IMR-90 (cell line): Measurements from ENCODE around the gene RAD51B. TPM values are rescaled to one million over a fixed set of nuclear protein-coding genes. Genes with fewer than 3 reads are reported as not detected.

Experiments
- ATAC-seq: fragments of 200-7000 bp; cut with Tn5 transposase; 2 replicates; pipeline ENCODE4 v1.9.1; 2020; ENCODE audit warnings: low read depth, mild to moderate bottlenecking, moderate library complexity
- BruUV-seq: library from RNA; stranded (reverse); fragments of 400-500 nt; replicated peaks from 2 replicates; lab custom pipeline; 2021; lab: Mats Ljungman, UMichigan
- CTCF ChIA-PET: fragments of 300-600 bp; formaldehyde crosslinking; extraction: SDS; loops from one replicate; lab custom pipeline; 2021; ENCODE audit warnings: antibody characterized with exemption; lab: Yijun Ruan, JAX
- POLR2A ChIA-PET: fragments of 300-600 bp; sonication (Branson Sonifier 250); formaldehyde crosslinking; loops from one replicate; lab custom pipeline; 2022; ENCODE audit warnings: antibody characterized with exemption; ENCODE audit not compliant: unreplicated experiment; lab: Charles Lee
- DNase-seq: peaks from one replicate; pipeline ENCODE4 v3.0.0; 2013
- H2AFZ ChIP-seq: replicated peaks from 2 replicates; pipeline ENCODE3; 2013; ENCODE audit warnings: low read length, mild to moderate bottlenecking; ENCODE audit not compliant: poor library complexity
- H2AK5ac ChIP-seq: 2 replicates; pipeline ENCODE4 v1.6.1; 2013; ENCODE audit warnings: low read depth, low read length, inconsistent platforms
- H2AK9ac ChIP-seq: replicated peaks from 2 replicates; pipeline ENCODE3; 2013; ENCODE audit warnings: mild to moderate bottlenecking, low read depth, low read length, moderate library complexity; ENCODE audit not compliant: poor library complexity
- H2BK120ac ChIP-seq: 2 replicates; pipeline ENCODE4 v1.6.1; 2013; ENCODE audit warnings: low read depth, low read length, inconsistent platforms
- H2BK15ac ChIP-seq: 3 replicates; pipeline ENCODE4 v1.6.1; 2013; ENCODE audit warnings: low read depth, low read length, inconsistent platforms
- H2BK20ac ChIP-seq: 2 replicates; pipeline ENCODE4 v1.6.1; 2013; ENCODE audit warnings: low read depth, mild to moderate bottlenecking, inconsistent platforms, low read length, moderate library complexity
- H2BK5ac ChIP-seq: 2 replicates; pipeline ENCODE4 v1.6.1; 2013; ENCODE audit warnings: mild to moderate bottlenecking, low read depth, low read length, inconsistent platforms; ENCODE audit not compliant: poor library complexity, severe bottlenecking
- H3K14ac ChIP-seq: replicated peaks from 2 replicates; pipeline ENCODE4 v1.6.1; 2013; ENCODE audit warnings: low read depth, low read length, inconsistent platforms
- H3K18ac ChIP-seq: 2 replicates; pipeline ENCODE4 v1.6.1; 2013; ENCODE audit warnings: low read depth, low read length, control low read depth
- H3K23ac ChIP-seq: 2 replicates; pipeline ENCODE4 v1.6.1; 2013; ENCODE audit warnings: low read depth, low read length, inconsistent platforms
- H3K27ac ChIP-seq: 2 replicates; pipeline ENCODE4 v1.5.1; 2013; ENCODE audit warnings: mild to moderate bottlenecking, control low read depth, low read length; ENCODE audit not compliant: insufficient read depth
- H3K27me3 ChIP-seq: 2 replicates; pipeline ENCODE4 v1.6.1; 2013; ENCODE audit warnings: low read length; ENCODE audit not compliant: control insufficient read depth, insufficient read depth
- H3K36me3 ChIP-seq: 2 replicates; pipeline ENCODE4 v1.6.1; 2013; ENCODE audit warnings: low read length, mixed read lengths; ENCODE audit not compliant: control insufficient read depth, insufficient read depth
- H3K4ac ChIP-seq: 2 replicates; pipeline ENCODE4 v1.6.1; 2013; ENCODE audit warnings: low read depth, low read length, inconsistent platforms
- H3K4me1 ChIP-seq: 2 replicates; pipeline ENCODE4 v1.6.1; 2013; ENCODE audit warnings: low read length, mixed read lengths; ENCODE audit not compliant: control insufficient read depth, insufficient read depth
- H3K4me2 ChIP-seq: 2 replicates; pipeline ENCODE4 v1.6.1; 2013; ENCODE audit warnings: low read depth, mild to moderate bottlenecking, control low read depth, low read length, moderate library complexity
- H3K4me3 ChIP-seq: 2 replicates; pipeline ENCODE4 v1.5.1; 2013; ENCODE audit warnings: low read depth, mild to moderate bottlenecking, control low read depth, low read length, moderate library complexity; ENCODE audit not compliant: insufficient read depth
- H3K56ac ChIP-seq: 2 replicates; pipeline ENCODE4 v1.6.1; 2013; ENCODE audit warnings: low read length, inconsistent platforms; ENCODE audit not compliant: insufficient read depth; ENCODE audit errors: extremely low read depth
- H3K79me1 ChIP-seq, 2 experiments: 2 replicates each; pipeline ENCODE4 v1.6.1; 2013; ENCODE audit warnings: low read length in 2 of 2, inconsistent platforms in 1 of 2, low read depth in 1 of 2
- H3K9ac ChIP-seq: 2 replicates; pipeline ENCODE4 v1.6.1; 2013; ENCODE audit warnings: low read depth, low read length, control low read depth
- H3K9me1 ChIP-seq: 2 replicates; pipeline ENCODE4 v1.6.1; 2013; ENCODE audit warnings: low read length, inconsistent platforms; ENCODE audit not compliant: insufficient read depth
- H3K9me3 ChIP-seq: 2 replicates; pipeline ENCODE4 v1.6.1; 2013; ENCODE audit warnings: low read length; ENCODE audit not compliant: control insufficient read depth, insufficient read depth
- H4K20me1 ChIP-seq: 2 replicates; pipeline ENCODE4 v1.6.1; 2013; ENCODE audit warnings: low read length, inconsistent platforms; ENCODE audit not compliant: insufficient read depth
- H4K5ac ChIP-seq: 2 replicates; pipeline ENCODE4 v1.6.1; 2013; ENCODE audit warnings: mild to moderate bottlenecking, low read depth, low read length, control low read depth
- H4K8ac ChIP-seq, 2 experiments: 2 replicates each; pipeline ENCODE4 v1.6.1; 2013; ENCODE audit warnings: low read depth in 2 of 2, low read length in 2 of 2, control low read depth in 1 of 2, inconsistent platforms in 1 of 2
- H4K91ac ChIP-seq: 2 replicates; pipeline ENCODE4 v1.6.1; 2013; ENCODE audit warnings: low read depth, low read length, inconsistent platforms; ENCODE audit not compliant: insufficient read depth
- BHLHE40 ChIP-seq: fragments of 150-350 bp; IDR thresholded peaks from 2 replicates; pipeline ENCODE4 v1.6.1; 2016; ENCODE audit warnings: mild to moderate bottlenecking, low read depth, low read length
- FOS ChIP-seq: fragments of 150-350 bp; IDR thresholded peaks from 2 replicates; pipeline ENCODE4 v1.6.1; 2016; ENCODE audit warnings: low read depth, low read length
- MAFK ChIP-seq: IDR thresholded peaks from 2 replicates; pipeline ENCODE4 v1.6.1; 2012; ENCODE audit warnings: low read depth, low read length, improper control_type of control experiment
- MAZ ChIP-seq: IDR thresholded peaks from 2 replicates; pipeline ENCODE4 v1.6.1; 2012; ENCODE audit warnings: low read depth, mild to moderate bottlenecking, low read length, improper control_type of control experiment, moderate library complexity, borderline replicate concordance
- MXI1 ChIP-seq: IDR thresholded peaks from 2 replicates; pipeline ENCODE4 v1.6.1; 2012; ENCODE audit warnings: low read depth, mild to moderate bottlenecking, low read length, moderate library complexity, borderline replicate concordance
- POLR2A ChIP-seq: IDR thresholded peaks from 2 replicates; pipeline ENCODE4 v1.6.1; 2012; ENCODE audit warnings: mild to moderate bottlenecking, low read depth, low read length
- RAD21 ChIP-seq: IDR thresholded peaks from 2 replicates; pipeline ENCODE4 v1.6.1; 2012; ENCODE audit warnings: low read length, improper control_type of control experiment
- RCOR1 ChIP-seq: IDR thresholded peaks from 2 replicates; pipeline ENCODE4 v1.6.1; 2012; ENCODE audit warnings: mild to moderate bottlenecking, low read length, improper control_type of control experiment; ENCODE audit not compliant: insufficient replicate concordance
- SMC3 ChIP-seq: fragments of 150-350 bp; IDR thresholded peaks from 2 replicates; pipeline ENCODE4 v1.6.1; 2016; ENCODE audit warnings: low read depth, mild to moderate bottlenecking, antibody characterized with exemption, low read length, moderate library complexity
- WGBS, 2 experiments: methylation state at CpG; one replicate each; pipeline versions ENCODE4 v1.1.5 to v1.1.7; 2013; ENCODE audit warnings: missing lambda C conversion rate in 2 of 2; ENCODE audit not compliant: insufficient read length in 1 of 2; ENCODE audit errors: extremely low coverage in 2 of 2; 5-methylcytosine and 5-hydroxymethylcytosine counted together
- dilution Hi-C: fragments of 300-500 bp; cut with HindIII; formaldehyde crosslinking; loops from one replicate; pipeline ENCODE4 v1.14.3; 2018; ENCODE audit warnings: low sequenced_read_pairs; ENCODE audit not compliant: unreplicated experiment
- in situ Hi-C: fragments of 300-500 bp; cut with MboI; formaldehyde crosslinking; loops from 3 replicates; pipeline ENCODE4 v1.14.3; 2019; ENCODE audit warnings: low sequenced_read_pairs, inconsistent platforms, mixed read lengths
- intact Hi-C: fragments of 100-400 bp; cut with micrococcal nuclease; formaldehyde crosslinking; loops from 2 replicates; pipeline ENCODE4 v1.10.0; 2022
- polyA plus RNA-seq, 3 experiments: library from polyadenylated mRNA; depleted of rRNA; stranded (reverse); fragments of >200 nt; gene quantifications; 2 replicates each; pipeline ENCODE4 v1.2.3, GENCODE V29; 2012; ENCODE audit warnings: low replicate concordance in 1 of 3
- total RNA-seq: library from RNA; depleted of rRNA; stranded (reverse); fragments of >200 nt; gene quantifications from 2 replicates; pipeline ENCODE4 v1.2.3, GENCODE V29; 2012
- TF ChIP-seq, protein P1 (sequence below): fragments of 150-350 bp; IDR thresholded peaks from 2 replicates; pipeline ENCODE4 v1.6.1; 2016; ENCODE audit warnings: low read depth, mild to moderate bottlenecking, low read length, moderate library complexity, borderline replicate concordance

RAD51B gene
- total and polyA plus RNA-seq, 2 of the 4 experiments (the other 2 are of a cell fraction) = 5.1 to 18.8 TPM

DNA sequence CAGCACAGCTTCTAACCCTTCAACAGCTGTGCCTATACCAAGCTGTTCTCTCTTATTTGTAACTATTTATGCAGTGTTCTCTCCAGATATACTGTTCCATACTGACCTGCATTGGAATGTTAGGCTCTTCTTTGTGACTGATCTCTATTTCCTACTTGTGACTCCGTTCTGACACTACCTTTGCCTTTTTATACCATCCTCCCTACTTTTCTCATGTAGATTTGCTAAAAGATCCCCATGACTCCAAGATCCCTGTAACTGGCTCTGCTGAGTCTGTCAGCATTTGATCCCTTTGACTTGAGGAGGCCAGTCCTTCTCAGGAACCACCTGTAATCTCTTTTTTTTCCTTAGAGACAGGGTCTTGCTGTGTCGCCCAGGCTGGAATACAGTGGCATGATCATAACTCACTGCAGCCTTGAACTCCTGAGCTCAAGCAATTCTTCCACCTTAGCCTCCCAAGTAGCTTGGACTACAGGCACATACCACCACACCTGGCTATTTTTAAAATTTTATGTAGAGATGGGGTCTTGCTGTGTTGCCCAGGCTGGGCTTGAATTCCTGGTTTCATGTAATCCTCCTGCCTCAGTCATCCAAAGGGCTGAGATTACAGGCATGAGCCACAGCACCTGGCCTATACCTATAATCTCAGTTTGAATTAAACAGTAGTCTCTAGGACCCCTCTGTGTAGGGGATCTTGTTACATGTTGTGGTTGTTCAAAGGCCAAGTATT lies 605.0 kb downstream of the RAD51B start:
- CTCF ChIA-PET = no interaction called here
- dilution Hi-C loops = no loop called here

More for the DNA sequence above, 605.0 kb downstream of the RAD51B start:
- POLR2A ChIA-PET = no interaction called here
- BruUV-seq = no TSS peak
- Histone ChIP-seq H2BK15ac (no peak overlapping the region), H3K14ac (no peak overlapping the region), H3K4ac (no peak overlapping the region), H3K27me3 (no peaks in the 10 kb centered on the region), H3K4me1 (no peaks in the 10 kb centered on the region), H3K27ac (no peak overlapping the region), H4K5ac (no peak overlapping the region), H3K18ac (no peak overlapping the region), H2AK5ac (no peak overlapping the region), H4K20me1 (no peaks in the 10 kb centered on the region), H2BK20ac (no peak overlapping the region), H3K4me3 (no peak overlapping the region), H3K56ac (no peak overlapping the region), H2BK5ac (no peak overlapping the region), H2BK120ac (no peak overlapping the region), H3K79me1 (no peaks in the 10 kb centered on the region), H4K8ac (no peak overlapping the region), H4K91ac (no peak overlapping the region), H2AFZ (no peak overlapping the region), H3K9me1 (no peaks in the 10 kb centered on the region), H3K9me3 (no peaks in the 10 kb centered on the region), H3K9ac (no peak overlapping the region), H3K23ac (no peak overlapping the region), H3K36me3 (no peaks in the 10 kb centered on the region), H2AK9ac (no peak overlapping the region), H3K4me2 (no peak overlapping the region)
- in situ Hi-C loops = no loop called here
- intact Hi-C loops = no loop called here
- no CpG with 5 or more reads among the region's 2 CpGs for WGBS, 2 experiments
- ATAC-seq (no peak), DNase-seq (no peak)
- no peak for TF ChIP-seq POLR2A
- no peak for TF ChIP-seq SMC3
- no peak for TF ChIP-seq MAFK
- TF ChIP-seq BHLHE40 = no peak
- TF ChIP-seq FOS = no peak
- TF ChIP-seq, protein P1, sequence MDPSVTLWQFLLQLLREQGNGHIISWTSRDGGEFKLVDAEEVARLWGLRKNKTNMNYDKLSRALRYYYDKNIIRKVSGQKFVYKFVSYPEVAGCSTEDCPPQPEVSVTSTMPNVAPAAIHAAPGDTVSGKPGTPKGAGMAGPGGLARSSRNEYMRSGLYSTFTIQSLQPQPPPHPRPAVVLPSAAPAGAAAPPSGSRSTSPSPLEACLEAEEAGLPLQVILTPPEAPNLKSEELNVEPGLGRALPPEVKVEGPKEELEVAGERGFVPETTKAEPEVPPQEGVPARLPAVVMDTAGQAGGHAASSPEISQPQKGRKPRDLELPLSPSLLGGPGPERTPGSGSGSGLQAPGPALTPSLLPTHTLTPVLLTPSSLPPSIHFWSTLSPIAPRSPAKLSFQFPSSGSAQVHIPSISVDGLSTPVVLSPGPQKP = no peak
- no peak for TF ChIP-seq RCOR1
- no peak for TF ChIP-seq MXI1
- TF ChIP-seq MAZ = no peak
- TF ChIP-seq RAD21 = no peak
